Spleen (tissue), 11 donors: Measurements from ENCODE around the gene JPH4. TPM values are rescaled to one million over a fixed set of nuclear protein-coding genes. Genes with fewer than 3 reads are reported as not detected.
"Not testable (repeated sequence)": the region's sequence is repeated elsewhere in the genome, so short reads cannot be mapped to it uniquely, and the experiment has no call there.

ENCODE experiments used
- DNase-seq: peaks from one replicate; pipeline ENCODE4 v3.0.0-alpha.2; 2020
- H3K27ac ChIP-seq, 8 donors: fragments of 200-600 bp; sonication (generic) in 7 of 8; 1 replicate in 4 of 8; 2 replicates in 4 of 8; pipeline versions ENCODE4 v1.5.0 to v1.8.0; 2016 to 2021; ENCODE audit warnings: inconsistent platforms in 4 of 8, mild to moderate bottlenecking in 4 of 8, moderate library complexity in 1 of 8
- H3K27me3 ChIP-seq, 7 donors: fragments of 200-600 bp; sonication (generic) in 6 of 7; replicated peaks in 1 of 7; 1 replicate in 4 of 7; 2 replicates in 3 of 7; pipeline versions ENCODE4 v1.5.0 to v1.8.0; 2016 to 2021; ENCODE audit warnings: inconsistent platforms in 3 of 7, mild to moderate bottlenecking in 1 of 7
- H3K36me3 ChIP-seq, 6 donors: fragments of 200-600 bp; sonication (generic) in 5 of 6; 1 replicate in 4 of 6; 2 replicates in 2 of 6; pipeline versions ENCODE4 v1.5.0 to v1.8.0; 2016 to 2021; ENCODE audit warnings: inconsistent platforms in 2 of 6
- H3K4me1 ChIP-seq, 6 donors: fragments of 200-600 bp; sonication (generic) in 5 of 6; 1 replicate in 3 of 6; 2 replicates in 3 of 6; pipeline versions ENCODE4 v1.5.0 to v1.8.0; 2016 to 2021; ENCODE audit warnings: inconsistent platforms in 3 of 6
- H3K4me3 ChIP-seq, 8 donors: fragments of 200-600 bp; sonication (generic) in 7 of 8; 1 replicate in 4 of 8; 2 replicates in 4 of 8; pipeline versions ENCODE4 v1.5.0 to v1.8.0; 2016 to 2021; ENCODE audit warnings: inconsistent platforms in 4 of 8, mild to moderate bottlenecking in 4 of 8, moderate library complexity in 2 of 8
- H3K9me3 ChIP-seq, 8 donors: fragments of 200-600 bp; sonication (generic) in 7 of 8; 1 replicate in 4 of 8; 2 replicates in 4 of 8; pipeline versions ENCODE4 v1.5.0 to v1.8.0; 2016 to 2021; ENCODE audit warnings: inconsistent platforms in 4 of 8
- POLR2A ChIP-seq, 3 donors: fragments of 450-650 bp; IDR thresholded peaks; one replicate each; pipeline ENCODE4 v1.5.1; 2017; ENCODE audit warnings: antibody characterized with exemption in 3 of 3, mild to moderate bottlenecking in 1 of 3
- POLR2AphosphoS5 ChIP-seq, 3 donors: sonication (generic); formaldehyde crosslinking; IDR thresholded peaks; one replicate each; pipeline ENCODE4 v1.5.1; 2017; ENCODE audit warnings: antibody characterized with exemption in 3 of 3
- WGBS, 5 donors: extraction: QIAGEN DNeasy Blood & Tissue Kit in 3 of 5; methylation state at CpG; one replicate each; pipeline versions ENCODE4 v1.1.5 to v1.1.7; 2013 to 2018; 5-methylcytosine and 5-hydroxymethylcytosine counted together
- intact Hi-C: fragments of 100-400 bp; cut with DNase I; formaldehyde crosslinking; loops from one replicate; pipeline ENCODE4 v1.15.0; 2023; ENCODE audit warnings: low total_unique reads
- polyA plus RNA-seq, 3 donors: library from polyadenylated mRNA; stranded (reverse); fragments of 200-250 nt; gene quantifications; one replicate each; pipeline ENCODE4 v1.2.1, GENCODE V29; 2013
- total RNA-seq, 7 donors: library from RNA; depleted of rRNA in 3 of 7; stranded (reverse); fragments of >200 nt in 3 of 7; fragmentation: NEBNext Ultra II Directional in 4 of 7; extraction: Animal tissue kit (Norgen Biotek cat#: 25700) in 4 of 7; gene quantifications; one replicate each; pipeline versions ENCODE4 v1.1.0 to v1.2.1, GENCODE V29; 2016 to 2021
- TF ChIP-seq, protein P1 (sequence below), 11 experiments: fragments of 200-600 bp in 7 of 11; fragments of 450-650 bp in 4 of 11; sonication (generic) in 4 of 11; IDR thresholded peaks in 8 of 11; conservative IDR thresholded peaks in 3 of 11; 1 replicate in 7 of 11; 2 replicates in 4 of 11; pipeline versions ENCODE4 v1.4.0 to v1.8.0; 2016 to 2021; ENCODE audit warnings: antibody characterized with exemption in 11 of 11, inconsistent platforms in 4 of 11, mild to moderate bottlenecking in 1 of 11
- donor health status: healthy with polysubstance abuse.
- donor health status: DM: no; HTN: no; CAD: no; lungs with moderate emphysema.
- donor health status: DM: no; HTN: no; CAD: no.
- donor health status: Bipolar disorder and iron deficiency.
- donor health status: healthy.
- donor health status: DM: no; HTN: no; CAD: no.
- donor health status: DM: yes; HTN: yes; CAD: no.

Gene JPH4
- total and polyA plus RNA-seq, 10 donors: 0.70 to 17.3 (median 3.8) TPM

DNA sequence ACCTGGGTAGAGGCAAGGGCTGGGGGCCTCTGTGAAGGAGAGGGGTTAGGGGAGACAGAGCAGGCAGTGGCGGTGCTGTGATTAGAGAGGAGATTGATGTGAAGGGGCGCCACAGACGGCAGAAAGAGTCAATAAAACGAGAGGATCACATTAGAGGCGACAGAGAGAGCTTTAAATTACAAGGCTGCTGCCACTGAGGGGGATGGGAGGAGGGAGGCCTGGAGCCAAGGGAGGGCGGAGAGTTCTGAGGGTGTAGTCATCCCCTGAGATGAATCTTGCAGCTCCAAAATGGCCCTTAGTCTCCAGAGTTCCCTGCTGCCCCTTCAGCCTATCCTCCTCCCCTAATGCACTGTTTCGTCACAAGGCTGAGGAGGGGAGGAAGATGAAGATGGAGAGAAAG, 39.8 kb downstream of the JPH4 start:
- 55 to 82% (median 62%) methylated on average over 7 of the region's 7 CpGs for WGBS, 5 donors
- DNase-seq: peak; percentile 59
- TF ChIP-seq POLR2A (IDR thresholded peaks at IDR 0.05) (no peak), POLR2AphosphoS5 (IDR thresholded peaks at IDR 0.05) (no peak)
- no peak overlapping the region for H3K4me3 ChIP-seq
- H3K9me3 ChIP-seq: no peaks in the 10 kb centered on the region
- H3K27ac ChIP-seq: peak overlapping the region in 1 of 8 donors; percentile 30
- peaks cover 0 to 12% (median 0%) of the 10 kb centered on the region in 6 donors for H3K36me3 ChIP-seq
- H3K4me1 ChIP-seq: peaks cover 0 to 10% (median 1%) of the 10 kb centered on the region in 6 donors
- no peaks in the 10 kb centered on the region for H3K27me3 ChIP-seq
- intact Hi-C loops: no loop called here

DNA sequence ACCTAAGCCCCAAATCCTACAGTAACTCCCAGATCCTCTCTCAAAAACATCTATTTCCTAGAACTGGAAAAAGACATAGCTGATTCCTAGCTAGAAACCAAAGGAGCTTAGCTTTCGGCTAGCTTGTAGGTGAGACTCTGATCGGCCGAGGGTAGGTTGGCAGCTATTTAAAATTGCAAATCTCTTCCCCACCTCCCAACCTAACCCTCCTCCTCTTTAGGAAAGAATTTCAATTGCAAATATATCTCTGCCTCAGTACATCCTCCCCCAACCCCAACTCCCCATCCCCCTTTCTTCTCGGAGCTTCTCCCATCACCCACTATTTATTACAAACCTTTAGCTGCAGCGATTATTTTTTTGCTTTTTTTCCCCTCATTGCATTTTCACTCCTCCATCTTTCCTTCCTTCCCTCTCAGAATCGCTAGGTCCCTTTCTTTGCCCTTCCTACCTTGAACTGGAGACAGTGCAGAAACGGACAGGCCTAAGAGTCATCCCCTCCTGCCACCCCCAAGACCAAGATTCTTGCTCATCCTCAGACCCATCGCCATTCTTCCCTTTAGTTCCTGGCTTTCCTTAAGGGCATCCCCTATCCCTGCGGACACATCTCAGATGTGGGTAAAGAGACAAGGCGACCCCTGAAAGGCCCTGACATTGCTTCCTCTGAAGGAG, 40.4 kb downstream of the JPH4 start:
- H3K9me3 ChIP-seq: no peaks in the 10 kb centered on the region
- 70 to 86% (median 79%) methylated on average over 10 of the region's 10 CpGs for WGBS, 5 donors
- peak overlapping the region in 1 of 8 donors; percentile 30 for H3K27ac ChIP-seq
- DNase-seq: no peak
- intact Hi-C loops: no loop called here
- TF ChIP-seq POLR2AphosphoS5 (IDR thresholded peaks at IDR 0.05): no peak
- TF ChIP-seq POLR2A (IDR thresholded peaks at IDR 0.05): no peak
- TF ChIP-seq, protein P1, sequence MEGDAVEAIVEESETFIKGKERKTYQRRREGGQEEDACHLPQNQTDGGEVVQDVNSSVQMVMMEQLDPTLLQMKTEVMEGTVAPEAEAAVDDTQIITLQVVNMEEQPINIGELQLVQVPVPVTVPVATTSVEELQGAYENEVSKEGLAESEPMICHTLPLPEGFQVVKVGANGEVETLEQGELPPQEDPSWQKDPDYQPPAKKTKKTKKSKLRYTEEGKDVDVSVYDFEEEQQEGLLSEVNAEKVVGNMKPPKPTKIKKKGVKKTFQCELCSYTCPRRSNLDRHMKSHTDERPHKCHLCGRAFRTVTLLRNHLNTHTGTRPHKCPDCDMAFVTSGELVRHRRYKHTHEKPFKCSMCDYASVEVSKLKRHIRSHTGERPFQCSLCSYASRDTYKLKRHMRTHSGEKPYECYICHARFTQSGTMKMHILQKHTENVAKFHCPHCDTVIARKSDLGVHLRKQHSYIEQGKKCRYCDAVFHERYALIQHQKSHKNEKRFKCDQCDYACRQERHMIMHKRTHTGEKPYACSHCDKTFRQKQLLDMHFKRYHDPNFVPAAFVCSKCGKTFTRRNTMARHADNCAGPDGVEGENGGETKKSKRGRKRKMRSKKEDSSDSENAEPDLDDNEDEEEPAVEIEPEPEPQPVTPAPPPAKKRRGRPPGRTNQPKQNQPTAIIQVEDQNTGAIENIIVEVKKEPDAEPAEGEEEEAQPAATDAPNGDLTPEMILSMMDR (IDR thresholded peaks at IDR 0.05 in 8 of 11, conservative IDR thresholded peaks at IDR 0.05 in 3 of 11): no peak
- H3K4me1 ChIP-seq: peaks cover 0 to 10% (median 1%) of the 10 kb centered on the region in 6 donors
- H3K27me3 ChIP-seq: no peaks in the 10 kb centered on the region
- H3K4me3 ChIP-seq: no peak overlapping the region
- peaks cover 0 to 17% (median 0%) of the 10 kb centered on the region in 6 donors for H3K36me3 ChIP-seq

DNA sequence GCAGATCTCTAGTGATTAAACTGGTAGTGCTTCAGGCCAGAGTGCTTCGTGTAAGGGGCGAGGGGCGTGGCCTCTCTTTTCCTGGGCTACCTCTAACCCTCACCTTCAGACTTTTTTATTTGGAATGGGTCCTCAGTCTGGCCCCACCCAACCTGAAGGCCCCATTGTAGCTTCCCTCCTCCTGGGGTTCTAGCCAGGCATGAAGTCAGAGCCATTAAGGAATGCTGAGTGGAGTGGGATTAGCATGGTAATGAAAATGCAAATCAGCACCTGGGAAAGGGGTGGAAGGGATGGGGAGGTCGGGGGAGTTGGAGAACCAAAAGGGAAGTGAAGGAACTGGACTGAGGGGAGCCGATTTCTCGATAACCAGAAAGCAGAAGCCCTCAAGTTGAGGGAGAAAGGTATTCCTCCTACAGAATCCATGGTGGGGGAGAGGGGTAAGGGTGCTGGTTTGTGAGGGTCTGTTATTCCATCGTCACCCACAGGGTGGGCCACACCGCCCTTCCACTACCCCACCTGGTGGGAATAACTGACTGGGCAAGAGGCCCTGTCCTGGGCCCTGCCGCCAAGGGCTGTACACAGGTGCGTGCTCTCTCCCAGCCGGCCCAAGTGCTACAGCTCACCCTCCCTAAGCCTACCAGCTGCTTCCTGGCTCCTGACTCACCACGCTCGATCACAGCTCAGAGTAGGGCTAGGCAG, 41.1 kb downstream of the JPH4 start:
- Histone ChIP-seq H3K27me3 (no peaks in the 10 kb centered on the region), H3K4me1 (peaks cover 0 to 10% (median 1%) of the 10 kb centered on the region in 6 donors), H3K4me3 (no peak overlapping the region), H3K36me3 (peaks cover 0 to 19% (median 0%) of the 10 kb centered on the region in 6 donors), H3K27ac (no peak overlapping the region), H3K9me3 (no peaks in the 10 kb centered on the region)
- WGBS, 5 donors: 46 to 68% (median 54%) methylated on average over 12 to 13 of the region's 13 CpGs
- peak; percentile 60 for DNase-seq
- TF ChIP-seq, protein P1 (IDR thresholded peaks at IDR 0.05 in 8 of 11, conservative IDR thresholded peaks at IDR 0.05 in 3 of 11): no peak
- TF ChIP-seq POLR2A (IDR thresholded peaks at IDR 0.05) (no peak), POLR2AphosphoS5 (IDR thresholded peaks at IDR 0.05) (no peak)
- intact Hi-C loops: no loop called here

DNA sequence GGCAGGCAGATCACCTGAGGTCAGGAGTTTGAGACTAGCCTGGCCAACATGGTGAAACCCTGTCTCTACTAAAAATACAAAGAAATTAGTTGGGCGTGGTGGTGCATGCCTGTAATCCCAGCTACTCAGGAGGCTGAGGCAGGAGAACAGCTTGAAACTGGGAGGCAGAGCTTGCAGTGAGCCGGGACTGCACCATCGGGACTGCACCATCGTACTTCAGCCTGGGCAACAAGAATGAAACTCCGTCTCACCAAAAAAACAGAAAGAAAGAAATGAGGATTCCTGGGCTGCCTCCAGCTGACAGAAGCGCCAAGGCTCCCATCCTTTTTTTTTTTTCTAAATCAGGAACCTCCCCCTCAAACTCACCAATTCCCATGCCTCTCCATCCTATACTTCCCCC, 41.7 kb downstream of the JPH4 start:
- DNase-seq, H3K27ac ChIP-seq, H3K4me3 ChIP-seq, intact Hi-C loops, H3K9me3 ChIP-seq, H3K4me1 ChIP-seq, H3K27me3 ChIP-seq: not testable (repeated sequence)
- peaks cover 0 to 19% (median 0%) of the 10 kb centered on the region in 6 donors for H3K36me3 ChIP-seq
- WGBS, 5 donors: 86 to 93% (median 92%) methylated on average over 6 of the region's 6 CpGs

DNA sequence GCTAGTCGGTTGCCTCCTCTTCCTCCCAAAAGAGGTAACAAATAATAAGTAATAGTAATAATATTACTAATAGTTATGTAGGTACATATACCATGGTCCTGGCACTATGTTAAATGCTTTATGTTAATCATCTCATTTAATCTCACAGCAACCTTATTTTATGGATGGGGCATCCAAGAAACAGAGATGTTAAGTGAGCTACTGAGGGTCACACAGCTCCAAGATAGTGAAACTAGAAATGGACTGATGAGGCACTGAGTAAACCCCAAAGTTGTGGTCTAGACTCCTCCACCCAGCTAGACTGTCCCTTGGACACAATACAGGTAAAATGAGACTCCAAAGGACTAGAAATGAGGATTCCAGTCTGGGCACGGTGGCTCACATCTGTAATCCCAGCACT, 42.1 kb downstream of the JPH4 start:
- TF ChIP-seq POLR2A (IDR thresholded peaks at IDR 0.05): no peak
- TF ChIP-seq, protein P1 (IDR thresholded peaks at IDR 0.05 in 8 of 11, conservative IDR thresholded peaks at IDR 0.05 in 3 of 11): no peak
- no peak for TF ChIP-seq POLR2AphosphoS5 (IDR thresholded peaks at IDR 0.05)
- peaks cover 0 to 10% (median 1%) of the 10 kb centered on the region in 6 donors for H3K4me1 ChIP-seq
- 89 to 97% (median 91%) methylated on average over 2 of the region's 2 CpGs for WGBS, 5 donors
- H3K36me3 ChIP-seq: peaks cover 0 to 19% (median 0%) of the 10 kb centered on the region in 6 donors
- H3K9me3 ChIP-seq: no peaks in the 10 kb centered on the region
- intact Hi-C loops: no loop called here
- DNase-seq: no peak
- no peak overlapping the region for H3K4me3 ChIP-seq
- no peaks in the 10 kb centered on the region for H3K27me3 ChIP-seq
- H3K27ac ChIP-seq: no peak overlapping the region
